HEK293T (cell line): Measurements from ENCODE around the gene ACYP1.

Experiments used
- CTCF ChIA-PET: fragments of 350-600 bp; formaldehyde crosslinking; extraction: SDS; loops from one replicate; lab custom pipeline; 2021; ENCODE audit warnings: antibody characterized with exemption, inconsistent platforms; lab: Yijun Ruan, JAX
- POLR2A ChIA-PET: fragments of 350-600 bp; formaldehyde crosslinking; extraction: SDS; loops from one replicate; lab custom pipeline; 2020; ENCODE audit warnings: antibody characterized with exemption, inconsistent platforms; lab: Yijun Ruan, JAX
- DNase-seq: peaks from one replicate; pipeline ENCODE4 v3.0.0; 2012; ENCODE audit warnings: mixed read lengths; ENCODE audit errors: extremely low spot score
- ARNT ChIP-seq: fragments of 450-650 bp; IDR thresholded peaks from 2 replicates; pipeline ENCODE4 v1.6.1; 2017; ENCODE audit warnings: mild to moderate bottlenecking
- BHLHE40 ChIP-seq: fragments of 450-650 bp; IDR thresholded peaks from 2 replicates; pipeline ENCODE4 v1.6.1; 2016; ENCODE audit warnings: mild to moderate bottlenecking, moderate library complexity, borderline replicate concordance
- CTBP1 ChIP-seq: fragments of 450-650 bp; IDR thresholded peaks from 2 replicates; pipeline ENCODE4 v1.6.1; 2016; ENCODE audit warnings: borderline replicate concordance
- ELF4 ChIP-seq: fragments of 450-650 bp; IDR thresholded peaks from 2 replicates; pipeline ENCODE4 v1.6.1; 2017; ENCODE audit warnings: antibody characterized with exemption
- FOXA1 ChIP-seq: fragments of 450-650 bp; IDR thresholded peaks from 2 replicates; pipeline ENCODE4 v1.6.1; 2016; ENCODE audit warnings: mild to moderate bottlenecking
- FOXK2 ChIP-seq: fragments of 450-650 bp; IDR thresholded peaks from 2 replicates; pipeline ENCODE4 v1.6.1; 2016; ENCODE audit warnings: mild to moderate bottlenecking
- FOXM1 ChIP-seq: fragments of 450-650 bp; IDR thresholded peaks from 2 replicates; pipeline ENCODE4 v1.6.1; 2017; ENCODE audit warnings: mild to moderate bottlenecking, borderline replicate concordance
- HDGF ChIP-seq: fragments of 450-650 bp; IDR thresholded peaks from 2 replicates; pipeline ENCODE4 v1.6.1; 2017; ENCODE audit warnings: antibody characterized with exemption, borderline replicate concordance
- L3MBTL2 ChIP-seq: fragments of 450-650 bp; conservative IDR thresholded peaks from 2 replicates; pipeline ENCODE4 v1.6.1; 2016; ENCODE audit warnings: mild to moderate bottlenecking
- LEF1 ChIP-seq: fragments of 450-650 bp; IDR thresholded peaks from 2 replicates; pipeline ENCODE4 v1.6.1; 2017; ENCODE audit warnings: mild to moderate bottlenecking, borderline replicate concordance
- NFRKB ChIP-seq: fragments of 450-650 bp; IDR thresholded peaks from 2 replicates; pipeline ENCODE4 v1.6.1; 2016; ENCODE audit warnings: mild to moderate bottlenecking, moderate library complexity
- SP1 ChIP-seq: fragments of 450-650 bp; IDR thresholded peaks from 2 replicates; pipeline ENCODE4 v1.6.1; 2017
- SUZ12 ChIP-seq: fragments of 450-650 bp; IDR thresholded peaks from 2 replicates; pipeline ENCODE4 v1.6.1; 2016; ENCODE audit warnings: mild to moderate bottlenecking
- TARDBP ChIP-seq: fragments of 450-650 bp; IDR thresholded peaks from 2 replicates; pipeline ENCODE4 v1.6.1; 2016
- ZNF384 ChIP-seq: fragments of 450-650 bp; IDR thresholded peaks from 2 replicates; pipeline ENCODE4 v1.6.1; 2016
- TF ChIP-seq, protein P1 (sequence below): fragments of 450-650 bp; IDR thresholded peaks from 2 replicates; pipeline ENCODE4 v1.6.1; 2016

Gene ACYP1

DNA sequence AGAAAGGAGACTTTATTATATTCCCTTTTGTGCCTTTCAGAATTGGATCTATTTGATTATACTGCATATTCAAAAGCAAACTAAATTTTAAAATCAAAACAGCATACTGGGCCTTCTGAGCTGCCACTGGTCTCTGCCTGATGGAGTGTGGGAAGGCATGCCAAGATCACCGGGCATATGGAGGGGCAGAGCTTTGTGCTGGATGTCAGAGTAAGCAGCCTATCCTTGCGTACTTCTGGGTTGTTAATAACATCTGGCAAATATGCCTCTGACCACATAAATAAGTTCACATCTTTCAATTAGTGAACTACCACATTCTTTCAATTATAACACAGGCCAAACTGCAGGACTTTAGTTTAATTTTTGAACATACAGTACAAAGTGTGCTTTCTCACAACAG, 30.9 kb downstream of the ACYP1 start:
- no peak for DNase-seq
- POLR2A ChIA-PET = no interaction called here
- CTCF ChIA-PET = no interaction called here
- no peak for TF ChIP-seq FOXA1
- TF ChIP-seq ARNT = no peak

DNA sequence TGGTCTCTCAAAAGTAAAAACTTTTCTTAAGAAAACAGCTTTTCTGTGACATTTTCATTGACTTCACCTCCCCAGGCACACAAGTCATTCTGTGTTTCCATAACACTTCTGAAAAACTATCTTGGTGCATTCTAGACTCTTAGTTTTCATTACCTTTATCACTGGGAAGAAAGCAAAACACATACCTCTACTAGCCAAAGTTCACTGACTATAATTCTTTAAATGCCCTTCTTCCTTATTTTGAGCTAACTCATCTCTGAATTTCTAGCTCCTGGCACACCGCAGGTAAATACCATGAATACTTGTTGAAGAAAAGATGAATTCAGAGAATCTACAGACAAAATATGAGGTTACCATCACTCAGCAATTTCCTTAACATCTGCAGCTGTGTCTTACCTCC, 33.7 kb downstream of the ACYP1 start:
- ChIA-PET POLR2A (no interaction called here), CTCF (no interaction called here)
- TF ChIP-seq L3MBTL2 = no peak
- TF ChIP-seq SP1 = no peak
- no peak for TF ChIP-seq FOXK2
- no peak for TF ChIP-seq BHLHE40
- no peak for TF ChIP-seq FOXA1
- TF ChIP-seq CTBP1 = no peak
- TF ChIP-seq HDGF = no peak
- DNase-seq = no peak

- ChIA-PET POLR2A (no interaction called here), CTCF (no interaction called here)
- no peak for DNase-seq
- no peak for TF ChIP-seq FOXK2
Measured at GRCh38 chr14:75025876-75026275, 37.9 kb downstream of the ACYP1 start.

DNA sequence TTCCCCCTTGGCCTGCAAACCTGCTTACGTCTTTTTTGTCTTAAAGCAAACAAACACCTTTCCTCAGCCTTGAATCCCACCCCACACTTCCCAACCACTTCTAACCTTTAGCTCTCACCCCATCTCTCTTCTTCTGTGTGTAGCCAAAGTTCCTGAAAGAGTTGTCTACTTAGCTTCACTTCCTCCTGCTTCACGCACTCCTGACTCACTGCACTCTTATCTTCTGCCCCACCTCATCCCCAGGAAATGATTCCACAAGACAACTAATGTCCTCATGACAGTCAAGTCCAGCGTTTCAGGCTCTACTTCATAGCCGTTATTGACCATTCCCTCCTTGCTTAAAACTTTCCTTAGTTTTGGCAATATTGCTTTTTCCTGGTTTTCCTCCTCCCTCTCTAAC, 38.7 kb downstream of the ACYP1 start:
- no peak for DNase-seq
- CTCF ChIA-PET = interaction anchor here (1.6 kb wide), 1 partner anchor 44 kb away, joined by 3 read pairs; no protein-coding TSS in a partner anchor
- POLR2A ChIA-PET = no interaction called here
- TF ChIP-seq ARNT = no peak
- no peak for TF ChIP-seq TARDBP
- TF ChIP-seq, protein P1, sequence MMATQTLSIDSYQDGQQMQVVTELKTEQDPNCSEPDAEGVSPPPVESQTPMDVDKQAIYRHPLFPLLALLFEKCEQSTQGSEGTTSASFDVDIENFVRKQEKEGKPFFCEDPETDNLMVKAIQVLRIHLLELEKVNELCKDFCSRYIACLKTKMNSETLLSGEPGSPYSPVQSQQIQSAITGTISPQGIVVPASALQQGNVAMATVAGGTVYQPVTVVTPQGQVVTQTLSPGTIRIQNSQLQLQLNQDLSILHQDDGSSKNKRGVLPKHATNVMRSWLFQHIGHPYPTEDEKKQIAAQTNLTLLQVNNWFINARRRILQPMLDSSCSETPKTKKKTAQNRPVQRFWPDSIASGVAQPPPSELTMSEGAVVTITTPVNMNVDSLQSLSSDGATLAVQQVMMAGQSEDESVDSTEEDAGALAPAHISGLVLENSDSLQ = no peak
- TF ChIP-seq ZNF384 = no peak
- no peak for TF ChIP-seq SP1
- TF ChIP-seq NFRKB = no peak
- TF ChIP-seq HDGF = no peak
- no peak for TF ChIP-seq L3MBTL2
- no peak for TF ChIP-seq LEF1
- no peak for TF ChIP-seq CTBP1
- no peak for TF ChIP-seq FOXA1
- TF ChIP-seq BHLHE40 = no peak
- no peak for TF ChIP-seq FOXK2
- no peak for TF ChIP-seq SUZ12

- TF ChIP-seq CTBP1 = no peak
- TF ChIP-seq L3MBTL2 = no peak
- CTCF ChIA-PET = interaction anchor here (1.2 kb wide), 1 partner anchor 78 kb away, joined by 3 read pairs; no protein-coding TSS in a partner anchor
- no peak for DNase-seq
- POLR2A ChIA-PET = interaction anchor here (2.0 kb wide), 1 partner anchor 41 kb away, joined by 6 read pairs; the partner anchor contains the start of gene ACYP1
Measured at GRCh38 chr14:75023108-75023507, 40.7 kb downstream of the ACYP1 start.

GRCh38 chr14:75022655-75023054, 41.2 kb downstream of the ACYP1 start:
- ChIA-PET CTCF (interaction anchor here (1.1 to 1.2 kb wide), 2 partner anchors 78 to 117 kb away, joined by 3 read pairs; no protein-coding TSS in a partner anchor), POLR2A (interaction anchor here (2.0 kb wide), 1 partner anchor 41 kb away, joined by 6 read pairs; the partner anchor contains the start of gene ACYP1)
- peak; percentile 49 for DNase-seq
- TF ChIP-seq NFRKB (no peak), LEF1 (no peak), FOXK2 (no peak), SUZ12 (no peak), FOXA1 (no peak), TARDBP (no peak), L3MBTL2 (no peak), SP1 (no peak), FOXM1 (no peak), HDGF (no peak), ARNT (no peak), ELF4 (no peak), BHLHE40 (no peak), CTBP1 (no peak), ZNF384 (no peak)
- TF ChIP-seq, protein P1 = no peak

GRCh38 chr14:75018694-75019093, 45.1 kb downstream of the ACYP1 start:
- ChIA-PET CTCF (no interaction called here), POLR2A (interaction anchor here (0.8 kb wide), 1 partner anchor 63 kb away, joined by 3 read pairs; the partner anchor contains the start of gene PGF)
- no peak for TF ChIP-seq FOXM1
- no peak for TF ChIP-seq FOXK2
- TF ChIP-seq, protein P1 = no peak
- TF ChIP-seq ZNF384 = no peak
- no peak for TF ChIP-seq FOXA1
- no peak for DNase-seq
